ENCODE results near the gene ZNF197.
"Not testable (repeated sequence)": the region's sequence is repeated elsewhere in the genome, so short reads cannot be mapped to it uniquely, and the experiment has no call there.

ZNF197 gene

DNA sequence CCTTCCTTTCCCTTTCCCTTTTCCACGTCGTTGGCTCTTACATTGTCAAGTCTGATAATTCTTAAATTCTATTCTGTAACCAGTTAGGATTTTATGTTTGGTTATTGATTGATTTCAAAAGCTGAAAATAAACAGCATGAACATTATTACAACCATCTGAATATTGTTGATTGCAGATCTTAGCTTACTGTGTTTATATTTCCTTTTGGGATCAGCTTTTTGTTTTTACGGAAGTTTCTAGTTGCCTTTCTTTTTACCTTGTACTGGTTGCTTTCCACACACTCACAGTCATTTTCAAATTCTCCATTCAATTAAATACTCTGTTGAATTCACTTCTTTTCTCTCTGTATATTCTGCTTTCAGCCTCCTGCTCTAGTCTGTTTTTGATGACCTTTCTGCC is 40.3 kb downstream of the ZNF197 start:
- no peak for DNase-seq

DNA sequence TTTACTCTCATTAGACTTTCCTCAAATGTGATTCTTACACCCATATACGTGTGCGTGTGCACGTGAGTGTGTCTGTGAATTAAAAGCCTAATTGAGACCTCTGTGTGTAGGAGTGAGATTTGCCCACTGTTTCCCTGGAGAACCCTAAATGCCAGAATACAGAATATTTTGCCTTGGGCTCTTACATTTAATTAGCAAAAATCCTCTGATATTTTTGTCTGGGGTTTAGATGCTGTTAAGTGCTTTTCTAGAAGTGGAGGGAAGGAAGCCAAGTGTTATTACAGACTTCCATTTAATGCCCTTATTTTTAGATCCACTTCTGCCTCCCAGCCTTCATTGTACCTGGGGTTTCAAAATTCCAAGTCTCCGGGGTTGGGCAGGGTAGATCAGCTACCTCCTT is 41.5 kb downstream of the ZNF197 start:
- no peak for DNase-seq

DNA sequence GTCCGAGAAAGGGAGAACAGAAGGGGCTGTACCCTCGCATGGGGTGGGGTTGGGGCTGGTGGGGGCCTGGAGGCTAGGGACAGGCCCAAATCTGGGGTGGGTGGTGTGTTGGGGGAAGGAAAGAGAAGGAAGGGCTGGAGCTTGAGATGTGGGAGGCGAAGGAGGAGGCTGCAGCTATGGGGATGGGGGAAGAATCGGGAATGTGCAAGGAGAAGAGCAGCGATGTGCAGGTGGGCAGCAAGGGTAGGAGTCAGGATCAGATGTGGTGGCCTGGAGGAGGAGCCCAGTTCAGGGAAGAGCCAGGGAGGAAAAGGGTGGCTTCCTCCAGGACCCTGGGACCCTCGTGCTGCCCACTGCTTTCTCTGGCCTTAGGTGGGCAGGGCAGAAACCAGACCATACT is 44.9 kb downstream of the ZNF197 start:
- DNase-seq, result no peak

GRCh38 chr3:44673466-44673865 is 48.6 kb downstream of the ZNF197 start:
- DNase-seq, result not testable (repeated sequence)

DNA sequence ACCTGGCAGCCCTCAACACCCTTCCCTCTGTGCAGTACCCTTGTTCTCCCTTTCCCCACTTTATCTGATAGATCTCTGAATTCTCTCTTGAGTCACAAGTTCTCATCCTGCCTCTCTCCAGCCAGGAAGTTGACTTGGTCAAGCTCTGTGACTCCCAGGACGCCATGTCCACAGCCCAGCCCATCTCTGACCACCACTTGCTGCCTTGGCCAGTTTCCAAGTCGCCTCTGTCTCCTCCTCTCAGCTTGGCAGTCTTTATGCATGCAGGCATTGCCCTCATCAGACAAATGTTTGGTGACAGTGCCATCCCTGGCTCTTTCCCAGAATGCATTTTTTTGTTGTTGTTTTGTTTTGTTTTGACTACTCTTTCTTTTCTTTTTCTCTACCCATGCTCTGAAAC is 49.4 kb downstream of the ZNF197 start:
- DNase-seq, result no peak

DNA sequence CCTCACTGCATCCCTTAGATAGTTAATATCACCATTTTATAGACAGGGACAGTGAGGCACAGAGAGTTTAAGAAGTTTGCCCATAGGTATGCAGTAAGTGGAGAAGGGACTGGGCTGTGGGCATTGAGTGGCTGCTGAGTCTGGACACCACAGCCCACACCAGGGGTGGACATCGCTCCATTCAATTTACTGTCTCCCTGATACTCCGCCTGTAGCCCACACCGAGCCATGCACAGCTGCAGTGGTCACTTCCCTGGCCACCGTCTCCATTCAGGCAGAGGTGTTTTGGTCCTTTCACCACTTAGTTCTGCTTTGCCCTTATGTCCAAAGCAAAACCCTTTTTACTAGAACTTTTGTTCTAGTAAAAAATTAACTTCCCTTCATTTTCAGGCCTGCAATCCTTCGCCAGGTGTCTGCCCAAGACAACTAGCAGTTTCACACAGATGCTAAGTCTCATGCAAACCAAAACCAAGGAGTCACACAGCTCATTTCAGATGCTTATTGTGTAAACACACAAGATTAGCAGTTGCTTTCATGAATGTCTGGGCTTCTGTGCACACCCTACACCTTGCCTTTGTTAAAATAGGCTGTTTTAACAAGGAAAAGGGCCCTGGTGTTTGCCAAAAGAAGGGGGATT is 53.8 kb downstream of the ZNF197 start:
- no peak for DNase-seq

GRCh38 chr3:44680921-44681455 is 56.2 kb downstream of the ZNF197 start:
- no peak for DNase-seq

DNA sequence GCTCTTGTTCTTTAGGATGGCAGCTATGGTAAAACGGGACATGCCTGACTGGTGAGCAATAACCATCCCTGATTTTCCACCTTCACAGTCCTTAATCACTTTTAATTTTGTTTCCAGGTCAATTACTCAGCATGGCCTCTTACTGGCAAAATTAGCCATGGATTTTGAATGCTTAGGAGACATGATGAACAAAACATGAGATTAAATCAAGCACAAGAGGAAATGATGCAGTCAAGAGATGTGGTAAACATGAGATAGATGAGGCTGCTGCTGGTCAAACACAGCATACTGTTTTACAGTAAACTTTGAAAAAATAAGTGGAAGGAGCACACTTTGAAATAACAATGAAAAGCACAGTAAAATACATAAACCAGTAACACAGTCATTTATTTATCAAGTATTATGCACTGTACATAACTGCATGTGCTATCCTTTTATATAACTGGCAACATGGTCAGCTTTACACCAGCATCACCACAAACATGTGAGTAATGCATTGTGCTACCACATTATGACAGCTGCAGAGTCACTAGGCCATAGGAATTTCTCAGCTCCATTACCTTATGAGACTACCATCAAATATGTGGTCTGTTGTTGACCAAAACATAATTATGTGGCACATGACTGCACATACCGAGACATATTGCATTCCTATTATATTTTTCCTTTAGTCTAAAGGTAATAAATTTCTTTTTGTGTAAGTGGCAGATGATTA is 57.5 kb downstream of the ZNF197 start:
- DNase-seq, result no peak

DNA sequence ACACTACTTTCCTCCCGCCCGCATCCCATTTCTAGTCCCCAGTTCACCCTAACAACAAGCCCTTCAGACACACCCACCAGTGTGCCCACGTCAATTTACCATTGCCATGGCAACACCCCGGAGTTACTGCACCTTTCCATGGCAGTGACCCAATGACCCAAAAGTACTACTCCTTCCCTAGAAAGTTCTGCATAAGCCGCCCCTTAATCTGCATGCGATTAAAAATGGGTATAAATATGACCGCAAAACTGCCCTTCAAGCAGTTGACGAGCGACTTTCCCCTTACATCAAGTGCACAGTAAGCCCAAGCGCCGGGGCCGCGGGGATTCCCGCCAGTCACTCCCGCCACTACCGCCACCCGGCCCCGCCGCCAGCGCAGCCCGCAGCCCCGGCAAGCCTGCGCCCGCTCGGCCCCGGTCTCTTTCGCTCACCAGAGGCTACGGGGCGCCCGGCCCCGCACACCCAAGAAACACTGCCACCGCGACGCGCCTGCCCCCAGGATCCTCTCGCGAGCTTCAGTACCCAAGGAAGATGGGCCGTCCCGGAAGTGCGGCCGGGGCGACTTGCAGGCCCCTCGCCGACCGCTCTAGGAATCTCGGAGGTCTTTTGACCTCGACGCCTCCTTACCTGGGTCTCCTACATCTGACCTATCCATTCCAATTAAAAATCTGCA is 60.4 kb downstream of the ZNF197 start:
- DNase-seq, result peak; percentile 45 to 57

DNA sequence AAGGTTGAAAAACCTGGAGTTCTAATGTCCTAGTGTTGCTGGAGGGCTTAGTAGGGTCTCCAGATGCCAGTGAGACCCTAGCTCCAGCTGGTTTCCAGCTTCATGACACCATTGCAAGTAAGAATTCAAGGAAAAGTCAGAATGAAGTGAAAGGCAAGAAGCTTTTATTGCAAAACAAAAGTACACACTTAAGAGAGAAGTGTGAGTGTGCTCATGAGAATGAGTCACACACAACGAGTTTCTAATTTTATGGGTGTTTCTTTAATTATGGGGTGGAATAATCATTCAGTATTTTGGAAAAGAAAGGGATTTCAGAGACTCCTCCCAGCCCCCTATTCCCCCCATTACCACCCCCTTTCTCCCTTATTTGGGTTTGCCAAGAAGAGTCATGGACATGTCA is 63.1 kb downstream of the ZNF197 start:
- no peak for DNase-seq
